ENCODE results near the gene HES5.

DNA sequence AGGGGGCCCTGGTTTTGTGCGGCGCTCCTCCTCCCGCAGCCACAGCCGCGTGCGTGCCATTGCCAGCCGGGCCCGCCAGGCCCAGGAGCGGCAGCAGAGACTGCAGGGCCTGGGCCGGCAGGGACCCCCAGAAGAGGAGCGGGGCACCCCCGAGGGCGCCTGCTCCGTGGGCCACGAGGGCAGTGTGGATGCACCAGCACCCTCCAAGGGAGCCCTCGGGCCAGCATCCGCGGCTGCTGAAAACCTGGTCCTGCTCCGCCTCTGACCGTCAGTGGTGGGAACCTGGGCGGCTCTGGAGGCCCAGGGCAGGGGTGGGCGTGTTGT lies 25.2 kb downstream of the HES5 start:
- TF ChIP-seq, protein P1, sequence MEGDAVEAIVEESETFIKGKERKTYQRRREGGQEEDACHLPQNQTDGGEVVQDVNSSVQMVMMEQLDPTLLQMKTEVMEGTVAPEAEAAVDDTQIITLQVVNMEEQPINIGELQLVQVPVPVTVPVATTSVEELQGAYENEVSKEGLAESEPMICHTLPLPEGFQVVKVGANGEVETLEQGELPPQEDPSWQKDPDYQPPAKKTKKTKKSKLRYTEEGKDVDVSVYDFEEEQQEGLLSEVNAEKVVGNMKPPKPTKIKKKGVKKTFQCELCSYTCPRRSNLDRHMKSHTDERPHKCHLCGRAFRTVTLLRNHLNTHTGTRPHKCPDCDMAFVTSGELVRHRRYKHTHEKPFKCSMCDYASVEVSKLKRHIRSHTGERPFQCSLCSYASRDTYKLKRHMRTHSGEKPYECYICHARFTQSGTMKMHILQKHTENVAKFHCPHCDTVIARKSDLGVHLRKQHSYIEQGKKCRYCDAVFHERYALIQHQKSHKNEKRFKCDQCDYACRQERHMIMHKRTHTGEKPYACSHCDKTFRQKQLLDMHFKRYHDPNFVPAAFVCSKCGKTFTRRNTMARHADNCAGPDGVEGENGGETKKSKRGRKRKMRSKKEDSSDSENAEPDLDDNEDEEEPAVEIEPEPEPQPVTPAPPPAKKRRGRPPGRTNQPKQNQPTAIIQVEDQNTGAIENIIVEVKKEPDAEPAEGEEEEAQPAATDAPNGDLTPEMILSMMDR (IDR thresholded peaks at IDR 0.05) = no peak
- no peak for TF ChIP-seq POLR2A (IDR thresholded peaks at IDR 0.05)
